Glutamatergic neuron (in vitro differentiated cells): ENCODE data around the gene TMEM141. TPM values are rescaled to one million over a fixed set of nuclear protein-coding genes. Genes with fewer than 3 reads are reported as not detected.
"Not testable (repeated sequence)": the region's sequence is repeated elsewhere in the genome, so short reads cannot be mapped to it uniquely, and the experiment has no call there.

Source experiments
- DNase-seq: peaks from one replicate; pipeline ENCODE4 v3.0.0; 2022
- H3K27ac Mint-ChIP-seq: one replicate; pipeline ENCODE4 v1.8.0; 2020; ENCODE audit warnings: mild to moderate bottlenecking, mixed read lengths, inconsistent platforms; ENCODE audit not compliant: unreplicated experiment
- H3K27me3 Mint-ChIP-seq: one replicate; pipeline ENCODE4 v1.8.0; 2020; ENCODE audit warnings: mild to moderate bottlenecking, moderate library complexity, mixed read lengths, inconsistent platforms; ENCODE audit not compliant: unreplicated experiment
- H3K36me3 Mint-ChIP-seq: one replicate; pipeline ENCODE4 v1.8.0; 2020; ENCODE audit warnings: mild to moderate bottlenecking, mixed read lengths, inconsistent platforms; ENCODE audit not compliant: unreplicated experiment
- H3K4me1 Mint-ChIP-seq: one replicate; pipeline ENCODE4 v1.8.0; 2020; ENCODE audit warnings: mild to moderate bottlenecking, low read depth, mixed read lengths, inconsistent platforms; ENCODE audit not compliant: unreplicated experiment
- H3K4me3 Mint-ChIP-seq: one replicate; pipeline ENCODE4 v1.8.0; 2020; ENCODE audit warnings: mild to moderate bottlenecking, mixed read lengths, inconsistent platforms; ENCODE audit not compliant: unreplicated experiment
- H3K9me3 Mint-ChIP-seq: one replicate; pipeline ENCODE4 v1.8.0; 2020; ENCODE audit warnings: mild to moderate bottlenecking, moderate library complexity, mixed read lengths, inconsistent platforms; ENCODE audit not compliant: unreplicated experiment
- total RNA-seq: library from RNA; stranded (reverse); fragmentation: NEBNext Ultra II Directional; extraction: Animal tissue kit (Norgen Biotek cat#: 25700); gene quantifications from one replicate; pipeline ENCODE4 v1.2.1, GENCODE V29; 2021; ENCODE audit not compliant: unreplicated experiment
- TF ChIP-seq, protein P1 (sequence below): fragments of 200-600 bp; sonication (generic); IDR thresholded peaks from one replicate; pipeline ENCODE4 v1.5.0; 2021; ENCODE audit not compliant: partially characterized antibody, unreplicated experiment

Gene TMEM141
- total RNA-seq, 1 donor from 2014 or later, result 46.1 TPM

GRCh38 chr9:136763649-136764035, 27.5 kb upstream of the TMEM141 start:
- Mint-ChIP-seq H3K27ac (no peak overlapping the region), H3K36me3 (no peaks in the 10 kb centered on the region), H3K9me3 (peaks cover 7% of the 10 kb centered on the region), H3K4me1 (peaks cover 17% of the 10 kb centered on the region), H3K27me3 (peaks cover 4% of the 10 kb centered on the region), H3K4me3 (no peak overlapping the region)
- TF ChIP-seq, protein P1, sequence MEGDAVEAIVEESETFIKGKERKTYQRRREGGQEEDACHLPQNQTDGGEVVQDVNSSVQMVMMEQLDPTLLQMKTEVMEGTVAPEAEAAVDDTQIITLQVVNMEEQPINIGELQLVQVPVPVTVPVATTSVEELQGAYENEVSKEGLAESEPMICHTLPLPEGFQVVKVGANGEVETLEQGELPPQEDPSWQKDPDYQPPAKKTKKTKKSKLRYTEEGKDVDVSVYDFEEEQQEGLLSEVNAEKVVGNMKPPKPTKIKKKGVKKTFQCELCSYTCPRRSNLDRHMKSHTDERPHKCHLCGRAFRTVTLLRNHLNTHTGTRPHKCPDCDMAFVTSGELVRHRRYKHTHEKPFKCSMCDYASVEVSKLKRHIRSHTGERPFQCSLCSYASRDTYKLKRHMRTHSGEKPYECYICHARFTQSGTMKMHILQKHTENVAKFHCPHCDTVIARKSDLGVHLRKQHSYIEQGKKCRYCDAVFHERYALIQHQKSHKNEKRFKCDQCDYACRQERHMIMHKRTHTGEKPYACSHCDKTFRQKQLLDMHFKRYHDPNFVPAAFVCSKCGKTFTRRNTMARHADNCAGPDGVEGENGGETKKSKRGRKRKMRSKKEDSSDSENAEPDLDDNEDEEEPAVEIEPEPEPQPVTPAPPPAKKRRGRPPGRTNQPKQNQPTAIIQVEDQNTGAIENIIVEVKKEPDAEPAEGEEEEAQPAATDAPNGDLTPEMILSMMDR, result no peak
- DNase-seq, result peak; percentile 18

DNA sequence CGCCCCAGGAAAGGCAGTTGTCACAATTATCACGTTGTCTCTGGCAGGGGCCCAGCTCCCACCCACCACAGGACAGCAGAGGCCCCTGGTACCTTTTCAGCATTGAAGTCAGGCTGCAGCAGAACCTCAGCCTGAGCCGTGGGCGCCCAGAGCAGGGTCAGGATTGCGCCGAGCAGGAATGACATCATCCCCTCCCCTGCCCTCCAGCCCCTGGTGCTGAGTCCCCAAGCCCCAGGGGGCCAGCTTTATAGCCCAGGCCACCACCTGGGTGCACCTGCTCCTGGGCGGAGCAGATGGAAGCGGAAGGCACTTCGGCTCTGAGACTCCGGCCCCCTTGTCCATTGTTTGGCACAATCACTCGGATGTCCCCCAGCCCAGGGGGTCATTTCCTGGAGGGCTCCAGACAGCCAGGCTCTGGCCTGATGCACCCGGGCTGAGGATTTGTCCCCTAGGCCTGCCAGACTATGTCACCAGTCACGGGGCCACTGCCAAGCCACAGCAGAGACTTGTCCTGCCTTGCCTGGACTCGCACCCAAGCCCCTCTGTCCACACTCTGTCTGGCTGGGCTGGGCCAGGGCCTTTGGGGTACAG, 26.7 kb upstream of the TMEM141 start, which contains the start of gene LCN15:
LCN15 (minus strand) TSS at position 218 of the 591 bp plus-strand sequence; CDS start at position 188, 30 bp downstream.
- Mint-ChIP-seq H3K27me3 (peaks cover 4% of the 10 kb centered on the region), H3K27ac (peak within 1 kb of the TSS; percentile 77), H3K4me3 (peak within 1 kb of the TSS; percentile 42), H3K9me3 (peaks cover 7% of the 10 kb centered on the region), H3K4me1 (peaks cover 17% of the 10 kb centered on the region), H3K36me3 (no peaks in the 10 kb centered on the region)
- DNase-seq, result peak; percentile 70
- TF ChIP-seq, protein P1, result no peak

- no peak overlapping the region for H3K4me3 Mint-ChIP-seq
- H3K4me1 Mint-ChIP-seq, result peaks cover 12% of the 10 kb centered on the region
- peaks cover 4% of the 10 kb centered on the region for H3K27me3 Mint-ChIP-seq
- H3K36me3 Mint-ChIP-seq, result no peaks in the 10 kb centered on the region
- peaks cover 7% of the 10 kb centered on the region for H3K9me3 Mint-ChIP-seq
- DNase-seq, result no peak
- TF ChIP-seq, protein P1, result no peak
- no peak overlapping the region for H3K27ac Mint-ChIP-seq
These were observed 26.1 kb upstream of the TMEM141 start for GRCh38 chr9:136765041-136765440.

DNA sequence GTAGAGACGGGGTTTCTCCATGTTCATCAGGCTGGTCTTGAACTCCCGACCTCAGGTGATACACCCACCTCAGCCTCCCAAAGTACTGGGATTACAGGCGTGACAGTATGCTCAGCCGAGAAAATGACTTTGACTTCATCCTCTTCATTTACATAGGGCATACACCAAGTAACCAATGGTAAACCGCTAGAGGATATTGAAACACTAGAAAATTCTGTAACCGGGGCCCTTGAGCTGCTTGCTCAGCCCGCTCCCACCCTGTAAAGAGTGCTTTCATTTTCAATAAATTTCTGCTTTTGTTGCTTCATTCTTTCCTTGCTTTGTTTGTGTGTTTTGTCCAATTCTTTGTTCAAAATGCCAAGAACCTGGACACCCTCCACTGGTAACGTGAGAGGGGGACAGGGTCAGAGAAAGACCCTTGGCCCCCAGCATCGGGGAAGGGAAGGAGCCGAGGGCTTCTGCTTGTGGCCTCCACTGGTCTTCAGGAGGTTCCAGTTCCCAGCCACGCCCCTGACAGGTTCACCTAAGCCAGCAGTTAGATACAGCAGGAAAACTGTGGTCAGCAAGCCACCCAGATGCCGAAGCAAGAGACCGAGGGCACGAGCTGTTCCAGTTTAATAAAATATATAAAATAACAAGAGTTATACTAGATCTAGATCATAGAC, 25.3 kb upstream of the TMEM141 start:
- Mint-ChIP-seq H3K4me1 (peaks cover 10% of the 10 kb centered on the region), H3K27ac (peak overlapping the region; percentile 77)
- not testable (repeated sequence) for H3K4me3 Mint-ChIP-seq, DNase-seq, H3K27me3 Mint-ChIP-seq, H3K36me3 Mint-ChIP-seq, H3K9me3 Mint-ChIP-seq

GRCh38 chr9:136766410-136767120, 24.6 kb upstream of the TMEM141 start:
- not testable (repeated sequence) for H3K36me3 Mint-ChIP-seq, H3K4me1 Mint-ChIP-seq, H3K27me3 Mint-ChIP-seq, H3K9me3 Mint-ChIP-seq
- peak; percentile 71 for DNase-seq
- Mint-ChIP-seq H3K4me3 (peak overlapping the region; percentile 17), H3K27ac (peak overlapping the region; percentile 24)
- TF ChIP-seq, protein P1, result peak; percentile 39
